ENCODE results near the gene CYBRD1.

GRCh38 chr2:171554991-171555615, 32.8 kb downstream of the CYBRD1 start:
- no peak for TF ChIP-seq CTCF (IDR thresholded peaks at IDR 0.05)
- no peak for TF ChIP-seq EZH2 (IDR thresholded peaks at IDR 0.05; ENCODE audit: borderline replicate concordance, insufficient read depth, low read depth, low read length, poor library complexity, severe bottlenecking)
